Measurements from ENCODE around the gene KRT86.
"Not testable (repeated sequence)": the region's sequence is repeated elsewhere in the genome, so short reads cannot be mapped to it uniquely, and the experiment has no call there.

The KRT86 gene

GRCh38 chr12:52243856-52244614 lies 30.4 kb upstream of the KRT86 start:
- peaks cover 8% of the 10 kb centered on the region for H3K4me1 ChIP-seq
- H3K36me3 ChIP-seq (replicated peaks): no peaks in the 10 kb centered on the region
- no peaks in the 10 kb centered on the region for H3K9me3 ChIP-seq
- no peak overlapping the region for H3K4me3 ChIP-seq
- no peak for DNase-seq (ENCODE audit: low spot score in 2 of 2)
- in situ Hi-C loops (cut with MboI; ENCODE audit: low sequenced_read_pairs): no loop called here
- H3K27me3 ChIP-seq (ENCODE audit: low read depth): no peaks in the 10 kb centered on the region

GRCh38 chr12:52244615-52244994 lies 29.8 kb upstream of the KRT86 start:
- in situ Hi-C loops (cut with MboI; ENCODE audit: low sequenced_read_pairs): no loop called here
- no peak overlapping the region for H3K4me3 ChIP-seq
- H3K27me3 ChIP-seq (ENCODE audit: low read depth): no peaks in the 10 kb centered on the region
- no peak for DNase-seq (ENCODE audit: low spot score in 2 of 2)
- H3K4me1 ChIP-seq: peaks cover 8% of the 10 kb centered on the region
- H3K36me3 ChIP-seq (replicated peaks): no peaks in the 10 kb centered on the region
- H3K9me3 ChIP-seq: no peaks in the 10 kb centered on the region

DNA sequence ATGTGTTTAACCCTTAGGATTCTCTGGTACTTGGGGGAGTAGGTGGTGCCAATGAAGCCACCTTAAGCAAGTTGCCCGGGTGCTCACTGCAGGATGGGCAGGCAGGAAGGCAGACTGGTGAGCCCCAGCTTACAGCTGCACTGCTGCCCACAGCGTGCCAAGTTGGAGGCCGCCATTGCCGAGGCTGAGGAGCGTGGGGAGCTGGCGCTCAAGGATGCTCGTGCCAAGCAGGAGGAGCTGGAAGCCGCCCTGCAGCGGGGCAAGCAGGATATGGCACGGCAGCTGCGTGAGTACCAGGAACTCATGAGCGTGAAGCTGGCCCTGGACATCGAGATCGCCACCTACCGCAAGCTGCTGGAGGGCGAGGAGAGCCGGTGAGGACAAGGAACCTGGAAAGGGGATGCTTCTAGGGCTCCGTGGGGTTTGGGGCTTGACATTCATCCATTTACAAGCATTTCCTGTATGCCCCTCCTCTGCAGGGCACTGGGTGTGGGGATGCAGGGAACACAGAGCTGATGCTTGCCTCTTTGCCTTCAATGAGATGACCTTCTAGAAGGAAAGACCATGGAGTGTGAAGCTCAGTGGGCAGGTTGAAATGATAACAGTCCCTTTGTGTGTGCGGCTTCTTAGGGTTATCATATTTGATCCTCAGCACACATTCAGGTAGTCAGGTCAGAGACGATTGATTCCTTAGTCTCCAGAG lies 29.0 kb upstream of the KRT86 start:
- peaks cover 8% of the 10 kb centered on the region for H3K4me1 ChIP-seq
- in situ Hi-C loops (cut with MboI; ENCODE audit: low sequenced_read_pairs): no loop called here
- no peaks in the 10 kb centered on the region for H3K9me3 ChIP-seq
- H3K4me3 ChIP-seq: no peak overlapping the region
- no peaks in the 10 kb centered on the region for H3K27me3 ChIP-seq (ENCODE audit: low read depth)
- DNase-seq (ENCODE audit: low spot score in 2 of 2): no peak
- H3K36me3 ChIP-seq (replicated peaks): no peaks in the 10 kb centered on the region

GRCh38 chr12:52245962-52246569 lies 28.4 kb upstream of the KRT86 start:
- H3K9me3 ChIP-seq: no peaks in the 10 kb centered on the region
- no peaks in the 10 kb centered on the region for H3K36me3 ChIP-seq (replicated peaks)
- H3K4me1 ChIP-seq: peaks cover 8% of the 10 kb centered on the region
- in situ Hi-C loops (cut with MboI; ENCODE audit: low sequenced_read_pairs): no loop called here
- no peak for DNase-seq (ENCODE audit: low spot score in 2 of 2)
- no peaks in the 10 kb centered on the region for H3K27me3 ChIP-seq (ENCODE audit: low read depth)
- H3K4me3 ChIP-seq: no peak overlapping the region

- in situ Hi-C loops (cut with MboI; ENCODE audit: low sequenced_read_pairs): no loop called here
Measured at GRCh38 chr12:52246720-52247621, 27.5 kb upstream of the KRT86 start.

DNA sequence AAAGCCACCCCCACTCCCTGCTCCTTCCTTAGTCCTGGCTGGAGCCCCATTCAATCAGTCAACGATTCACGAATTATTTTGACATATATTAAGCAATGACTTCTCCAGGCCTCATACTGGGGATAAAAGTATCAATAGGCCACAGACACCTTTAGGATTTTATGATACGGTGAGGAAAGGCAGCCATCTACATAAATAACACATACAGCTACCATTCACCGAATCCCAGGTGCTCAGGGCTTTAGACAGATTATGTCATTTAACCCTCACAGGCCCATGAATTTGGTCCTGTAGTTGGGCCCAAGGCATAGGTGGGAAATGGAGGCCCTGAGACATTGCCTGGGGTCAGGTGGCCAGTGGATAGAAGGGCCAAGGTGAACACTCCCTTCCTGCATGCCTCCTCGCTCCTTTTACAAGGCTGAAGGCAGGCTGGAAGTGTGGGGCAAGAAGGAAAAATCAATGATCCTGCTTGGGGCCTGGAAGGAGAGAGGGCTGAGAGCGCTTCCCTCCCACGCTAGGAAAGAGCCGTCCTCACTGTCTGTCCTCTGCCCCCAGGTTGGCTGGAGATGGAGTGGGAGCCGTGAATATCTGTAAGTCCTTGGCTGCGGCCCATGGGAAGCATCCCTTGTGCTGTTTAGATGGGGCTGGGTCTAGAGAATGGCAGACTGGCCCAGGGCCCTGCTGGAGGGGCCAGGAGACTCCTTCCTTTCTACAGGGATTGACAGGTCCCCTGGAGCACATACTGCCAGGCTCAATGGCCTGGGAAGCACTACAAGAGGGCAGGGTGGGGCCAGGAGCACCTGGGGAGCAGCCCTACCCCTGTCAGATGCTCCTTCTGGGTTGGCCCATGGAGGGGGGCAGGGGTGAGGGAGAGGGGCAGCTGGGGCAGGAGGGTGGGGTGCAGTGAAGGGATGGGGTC lies 26.6 kb upstream of the KRT86 start:
- Histone ChIP-seq H3K4me3 (no peak overlapping the region), H3K4me1 (peaks cover 8% of the 10 kb centered on the region), H3K9me3 (no peaks in the 10 kb centered on the region), H3K27me3 (ENCODE audit: low read depth) (no peaks in the 10 kb centered on the region), H3K36me3 (replicated peaks) (no peaks in the 10 kb centered on the region)
- in situ Hi-C loops (cut with MboI; ENCODE audit: low sequenced_read_pairs): no loop called here
- no peak for DNase-seq (ENCODE audit: low spot score in 2 of 2)

More at GRCh38 chr12:52246720-52247621, 27.5 kb upstream of the KRT86 start:
- Histone ChIP-seq H3K9me3 (no peaks in the 10 kb centered on the region), H3K4me1 (peaks cover 8% of the 10 kb centered on the region), H3K27me3 (ENCODE audit: low read depth) (no peaks in the 10 kb centered on the region), H3K36me3 (replicated peaks) (no peaks in the 10 kb centered on the region), H3K4me3 (no peak overlapping the region)
- peak; percentile 22 to 47 for DNase-seq (ENCODE audit: low spot score in 2 of 2)

GRCh38 chr12:52248541-52249461 lies 25.6 kb upstream of the KRT86 start:
- no peak for DNase-seq (ENCODE audit: low spot score in 2 of 2)
- Histone ChIP-seq H3K9me3 (no peaks in the 10 kb centered on the region), H3K27me3 (ENCODE audit: low read depth) (no peaks in the 10 kb centered on the region), H3K4me3 (no peak overlapping the region), H3K4me1 (peaks cover 8% of the 10 kb centered on the region), H3K36me3 (replicated peaks) (no peaks in the 10 kb centered on the region)
- in situ Hi-C loops (cut with MboI; ENCODE audit: low sequenced_read_pairs): no loop called here

DNA sequence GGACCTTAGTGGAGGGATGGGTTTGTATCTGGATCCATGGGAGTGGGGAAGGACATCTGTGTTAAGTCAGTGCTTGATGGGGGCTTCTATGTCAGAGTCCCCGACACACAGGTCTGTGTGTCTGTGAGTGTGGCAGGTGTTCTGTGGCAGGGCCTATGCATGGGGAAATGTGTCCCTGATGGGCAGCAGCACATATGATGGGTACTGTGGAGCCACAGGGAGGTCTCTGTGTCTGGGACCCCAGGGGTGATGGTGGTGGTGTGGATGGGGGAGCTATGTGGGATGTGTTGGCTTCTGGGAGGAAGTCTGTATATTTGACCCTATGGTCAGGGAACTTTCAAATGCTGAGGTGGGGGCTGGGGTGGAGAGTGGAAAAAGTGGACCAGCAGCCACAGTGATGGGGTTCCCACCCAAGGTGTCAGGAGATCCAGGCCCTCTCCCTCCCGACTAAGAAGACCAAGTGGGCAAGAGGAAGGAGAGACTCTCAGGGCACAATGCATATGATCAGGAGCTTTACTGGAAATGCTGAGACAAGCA lies 24.9 kb upstream of the KRT86 start:
- Histone ChIP-seq H3K4me3 (no peak overlapping the region), H3K9me3 (no peaks in the 10 kb centered on the region), H3K27me3 (ENCODE audit: low read depth) (no peaks in the 10 kb centered on the region), H3K4me1 (peaks cover 8% of the 10 kb centered on the region), H3K36me3 (replicated peaks) (no peaks in the 10 kb centered on the region)
- in situ Hi-C loops (cut with MboI; ENCODE audit: low sequenced_read_pairs): no loop called here
- no peak for DNase-seq (ENCODE audit: low spot score in 2 of 2)

DNA sequence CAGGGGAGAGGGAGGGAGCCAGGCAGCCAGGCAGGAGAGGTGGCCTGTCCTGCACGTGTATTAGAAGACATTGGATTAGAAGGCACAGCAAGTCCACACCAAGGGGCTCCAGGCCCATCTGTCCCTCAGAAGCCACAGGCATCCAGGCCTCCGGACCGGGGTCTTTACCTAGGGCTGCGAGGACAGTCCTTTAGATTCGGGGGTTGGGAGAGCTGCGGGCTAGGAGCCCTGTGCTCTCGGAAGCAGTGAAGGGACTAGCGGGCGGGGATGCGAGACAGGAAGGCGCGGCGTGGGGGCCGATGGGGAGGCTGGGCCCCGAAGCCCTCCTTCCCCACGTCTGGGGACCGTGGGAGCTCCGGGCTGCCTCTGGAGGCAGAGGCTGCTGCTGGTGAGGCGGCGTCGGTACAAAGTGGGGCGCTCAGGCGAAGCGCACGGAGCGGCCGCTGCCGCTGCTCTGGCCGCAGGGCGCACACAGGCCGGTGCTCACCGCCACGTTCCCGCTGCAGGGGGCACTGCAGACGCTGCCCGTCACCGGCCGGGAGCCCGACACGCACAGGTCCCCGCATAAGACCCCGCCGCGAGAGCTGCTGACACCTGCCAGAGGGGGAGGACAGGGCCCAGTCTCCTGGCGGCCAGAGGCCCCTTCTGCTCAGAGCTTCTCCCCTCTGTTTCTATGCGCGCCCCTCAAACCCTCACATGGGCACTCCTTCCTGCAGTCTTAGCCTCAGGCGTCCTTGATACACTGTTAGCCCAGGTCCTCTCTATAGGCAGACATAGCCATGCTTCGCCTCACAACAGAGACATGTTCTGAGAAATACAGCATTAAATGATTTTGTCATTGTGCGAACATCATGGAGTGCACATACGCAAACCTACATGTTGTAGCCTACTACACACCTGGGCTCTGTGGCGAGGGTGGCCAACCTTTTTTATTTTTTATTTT lies 24.1 kb upstream of the KRT86 start:
- in situ Hi-C loops (cut with MboI; ENCODE audit: low sequenced_read_pairs): no loop called here
- peaks cover 8% of the 10 kb centered on the region for H3K4me1 ChIP-seq
- H3K27me3 ChIP-seq (ENCODE audit: low read depth): no peaks in the 10 kb centered on the region
- H3K9me3 ChIP-seq: no peaks in the 10 kb centered on the region
- no peak overlapping the region for H3K4me3 ChIP-seq
- no peak for DNase-seq (ENCODE audit: low spot score in 2 of 2)
- no peaks in the 10 kb centered on the region for H3K36me3 ChIP-seq (replicated peaks)

GRCh38 chr12:52251367-52252051 lies 22.9 kb upstream of the KRT86 start:
- no peaks in the 10 kb centered on the region for H3K9me3 ChIP-seq
- DNase-seq (ENCODE audit: low spot score in 2 of 2): no peak
- H3K4me1 ChIP-seq: peaks cover 8% of the 10 kb centered on the region
- no peaks in the 10 kb centered on the region for H3K36me3 ChIP-seq (replicated peaks)
- in situ Hi-C loops (cut with MboI; ENCODE audit: low sequenced_read_pairs): no loop called here
- H3K27me3 ChIP-seq (ENCODE audit: low read depth): no peaks in the 10 kb centered on the region
- H3K4me3 ChIP-seq: no peak overlapping the region

DNA sequence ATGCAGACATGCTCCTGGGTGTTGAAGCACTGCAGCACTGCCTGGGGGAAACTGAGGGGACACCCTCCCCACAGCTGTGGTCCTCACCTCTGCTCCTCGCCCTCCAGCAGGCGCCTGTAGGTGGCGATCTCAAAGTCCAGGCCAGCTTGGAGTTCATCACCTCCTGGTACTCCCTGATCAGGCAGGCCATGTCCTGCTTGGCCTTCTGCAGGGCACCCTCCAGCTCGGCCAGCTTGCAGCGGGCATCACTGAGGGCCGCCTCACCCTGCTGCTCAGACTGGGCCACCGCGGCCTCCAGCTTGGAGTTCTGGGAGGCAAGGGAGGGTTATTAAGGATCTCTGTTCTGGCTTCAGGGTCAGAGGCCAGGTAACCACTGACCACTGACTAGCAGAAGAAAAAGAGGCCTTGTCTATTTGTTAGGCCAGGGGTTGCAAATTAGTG lies 22.2 kb upstream of the KRT86 start:
- H3K36me3 ChIP-seq (replicated peaks); H3K4me1 ChIP-seq; H3K9me3 ChIP-seq; in situ Hi-C loops (cut with MboI; ENCODE audit: low sequenced_read_pairs); DNase-seq (ENCODE audit: low spot score in 2 of 2); H3K27me3 ChIP-seq (ENCODE audit: low read depth); H3K4me3 ChIP-seq: not testable (repeated sequence)

Measured in HAP-1 (cell line).